SK-N-SH (cell line): ENCODE data around the gene CTXND1. TPM values are rescaled to one million over a fixed set of nuclear protein-coding genes. Genes with fewer than 3 reads are reported as not detected.

ENCODE experiments used
- CTCF ChIA-PET: fragments of 300-600, 350-600 bp; formaldehyde crosslinking; extraction: SDS; loops from one replicate; lab custom pipeline; 2021; lab: Yijun Ruan, JAX
- POLR2A ChIA-PET: fragments of 350-600 bp; sonication (Branson Sonifier 250); formaldehyde crosslinking; extraction: SDS; loops from one replicate; lab custom pipeline; 2020; ENCODE audit warnings: antibody characterized with exemption, inconsistent platforms; lab: Yijun Ruan, JAX
- DNase-seq: peaks from one replicate; pipeline ENCODE4 v3.0.0; 2012
- H2AFZ ChIP-seq: fragments of 200-600 bp; sonication (generic); 2 replicates; pipeline ENCODE4 v1.8.1; 2016; ENCODE audit warnings: antibody characterized with exemption, mild to moderate bottlenecking, low read depth
- H3F3A ChIP-seq: fragments of 200-600 bp; sonication (generic); replicated peaks from 2 replicates; pipeline ENCODE3; 2016; ENCODE audit warnings: antibody characterized with exemption, mild to moderate bottlenecking; ENCODE audit not compliant: insufficient read depth
- H3K27ac ChIP-seq, 2 experiments: fragments of 200-500 bp in 1 of 2; fragments of 200-600 bp in 1 of 2; sonication (Bioruptor generic) in 1 of 2; sonication (generic), shearing (Covaris generic) in 1 of 2; 2 replicates each; pipeline versions ENCODE4 v1.5.1 to v1.6.1; 2014 to 2016; ENCODE audit warnings: low read depth in 2 of 2, inconsistent platforms in 1 of 2, low read length in 1 of 2, mild to moderate bottlenecking in 1 of 2, mixed read lengths in 1 of 2
- H3K27me3 ChIP-seq: fragments of 200-600 bp; sonication (generic), shearing (Covaris generic); 2 replicates; pipeline ENCODE4 v1.6.1; 2016; ENCODE audit warnings: mixed run types; ENCODE audit not compliant: insufficient read depth
- H3K36me3 ChIP-seq, 2 experiments: fragments of 200-500 bp in 1 of 2; fragments of 200-600 bp in 1 of 2; sonication (Bioruptor generic) in 1 of 2; sonication (generic) in 1 of 2; replicated peaks in 1 of 2; 2 replicates each; pipeline versions ENCODE3 to v1.5.1; 2014 to 2016; ENCODE audit warnings: low read length in 1 of 2, mild to moderate bottlenecking in 1 of 2; ENCODE audit not compliant: insufficient read depth in 2 of 2, control insufficient read depth in 1 of 2
- H3K4me1 ChIP-seq, 2 experiments: fragments of 200-500 bp in 1 of 2; fragments of 200-600 bp in 1 of 2; sonication (Bioruptor generic) in 1 of 2; sonication (generic), shearing (Covaris generic) in 1 of 2; 2 replicates each; pipeline versions ENCODE4 v1.5.1 to v1.6.1; 2014 to 2016; ENCODE audit warnings: low read depth in 1 of 2, low read length in 1 of 2, mixed run types in 1 of 2; ENCODE audit not compliant: insufficient read depth in 2 of 2, control insufficient read depth in 1 of 2
- H3K4me2 ChIP-seq: fragments of 200-600 bp; sonication (generic), shearing (Covaris generic); 2 replicates; pipeline ENCODE4 v1.6.1; 2017; ENCODE audit warnings: mixed run types
- H3K4me3 ChIP-seq, 2 experiments: fragments of 200-500 bp in 1 of 2; fragments of 200-600 bp in 1 of 2; sonication (Bioruptor generic) in 1 of 2; sonication (generic), shearing (Covaris generic) in 1 of 2; 2 replicates each; pipeline versions ENCODE4 v1.5.1 to v1.8.1; 2014 to 2016; ENCODE audit warnings: low read depth in 2 of 2, inconsistent platforms in 1 of 2, low read length in 1 of 2, mild to moderate bottlenecking in 1 of 2, mixed read lengths in 1 of 2, moderate library complexity in 1 of 2
- H3K79me2 ChIP-seq: fragments of 200-600 bp; sonication (generic); 2 replicates; pipeline ENCODE4 v1.8.1; 2017; ENCODE audit warnings: mild to moderate bottlenecking; ENCODE audit not compliant: insufficient read depth
- H3K9ac ChIP-seq: fragments of 200-600 bp; sonication (generic); 2 replicates; pipeline ENCODE4 v1.6.1; 2017; ENCODE audit warnings: mixed run types
- H3K9me2 ChIP-seq: fragments of 200-600 bp; sonication (generic); 2 replicates; pipeline ENCODE4 v1.6.1; 2017; ENCODE audit warnings: mixed run types
- H3K9me3 ChIP-seq: fragments of 200-600 bp; sonication (generic); 2 replicates; pipeline ENCODE4 v1.6.1; 2017; ENCODE audit warnings: mixed run types, mild to moderate bottlenecking, moderate library complexity
- H4K20me1 ChIP-seq: fragments of 200-600 bp; sonication (generic); 2 replicates; pipeline ENCODE4 v1.6.1; 2017; ENCODE audit warnings: mild to moderate bottlenecking, mixed run types; ENCODE audit not compliant: insufficient read depth
- CHD2 ChIP-seq: fragments of 150-350 bp; IDR thresholded peaks from 2 replicates; pipeline ENCODE4 v1.6.1; 2018; ENCODE audit warnings: low read length; ENCODE audit not compliant: partially characterized antibody
- EP300 ChIP-seq, 2 experiments: IDR thresholded peaks; 2 replicates each; pipeline versions ENCODE4 v1.4.0 to v1.6.1; 2012; ENCODE audit warnings: borderline replicate concordance in 1 of 2, low read depth in 1 of 2, low read length in 1 of 2
- MXI1 ChIP-seq: IDR thresholded peaks from 2 replicates; pipeline ENCODE4 v1.6.1; 2012; ENCODE audit warnings: mild to moderate bottlenecking, low read depth, low read length, improper control_type of control experiment
- POLR2AphosphoS5 ChIP-seq: IDR thresholded peaks from 2 replicates; pipeline ENCODE4 v1.6.1; 2012; ENCODE audit warnings: low read depth, low read length
- RAD21 ChIP-seq: IDR thresholded peaks from 2 replicates; pipeline ENCODE4 v1.6.1; 2012; ENCODE audit warnings: mild to moderate bottlenecking, low read length
- RXRA ChIP-seq: IDR thresholded peaks from 2 replicates; pipeline ENCODE4 v1.4.0; 2012; ENCODE audit warnings: low read depth, mild to moderate bottlenecking, borderline replicate concordance
- SMC3 ChIP-seq: IDR thresholded peaks from 2 replicates; pipeline ENCODE4 v1.6.1; 2012; ENCODE audit warnings: low read depth, low read length, improper control_type of control experiment
- TAF1 ChIP-seq: IDR thresholded peaks from 2 replicates; pipeline ENCODE4 v1.6.1; 2012; ENCODE audit warnings: low read depth, mild to moderate bottlenecking, low read length, moderate library complexity, borderline replicate concordance
- TCF12 ChIP-seq: IDR thresholded peaks from 2 replicates; pipeline ENCODE4 v1.4.0; 2012
- WGBS: methylation state at CpG from one replicate; pipeline ENCODE4 v1.1.6; 2017; ENCODE audit warnings: low lambda C conversion rate; 5-methylcytosine and 5-hydroxymethylcytosine counted together
- polyA plus RNA-seq, 3 experiments: library from polyadenylated mRNA; depleted of rRNA; stranded (reverse); fragments of >200 nt; gene quantifications; 2 replicates each; pipeline ENCODE4 v1.2.3, GENCODE V29; 2012
- TF ChIP-seq, protein P1 (sequence below): IDR thresholded peaks from 2 replicates; pipeline ENCODE4 v1.6.1; 2012; ENCODE audit warnings: mild to moderate bottlenecking, low read depth, low read length, moderate library complexity

Gene CTXND1
- polyA plus RNA-seq, 1 of the 3 experiments (the other 2 are of a cell fraction) = not detected

DNA sequence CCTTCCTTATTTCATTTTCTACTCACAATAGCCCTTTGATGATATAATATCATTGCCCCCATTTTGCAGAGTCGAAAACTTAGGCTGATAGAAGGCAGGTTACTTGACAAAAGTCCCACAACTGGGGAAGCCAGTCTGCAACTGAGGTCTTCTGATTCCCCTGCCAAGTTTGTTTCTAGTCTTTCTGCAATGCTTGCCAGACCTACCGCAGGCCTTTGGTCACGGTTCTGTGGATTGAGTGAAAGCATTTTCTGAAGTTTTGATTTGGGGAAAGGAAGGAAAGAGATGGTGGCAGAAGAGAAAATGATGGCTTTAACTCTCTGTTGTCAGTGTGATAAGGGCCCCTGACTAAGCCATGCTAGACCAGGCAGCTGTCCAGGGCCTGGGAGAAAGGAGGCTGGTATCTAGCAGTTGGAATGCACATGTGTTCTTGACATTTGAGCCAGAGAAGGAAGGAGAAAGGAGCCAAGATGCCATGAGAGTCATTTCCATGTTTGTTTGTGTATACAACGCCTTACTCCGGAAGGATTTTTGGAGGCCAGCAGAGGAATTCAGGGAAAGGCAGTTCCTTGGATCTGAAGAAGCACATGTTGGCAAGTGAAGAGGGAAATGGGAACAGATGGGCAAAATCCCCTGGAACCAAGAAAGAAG is 69.3 kb downstream of the CTXND1 start:
- WGBS = 86% methylated on average over 5 of the region's 5 CpGs
- H3K27ac ChIP-seq = no peak overlapping the region
- peaks cover 25 to 55% of the 10 kb centered on the region in 2 experiments for H3K36me3 ChIP-seq
- no peaks in the 10 kb centered on the region for H3K27me3 ChIP-seq
- H3K4me3 ChIP-seq = no peak overlapping the region
- POLR2A ChIA-PET = no interaction called here
- no peaks in the 10 kb centered on the region for H4K20me1 ChIP-seq
- DNase-seq = no peak
- no peak overlapping the region for H2AFZ ChIP-seq
- CTCF ChIA-PET = interaction anchor here (0.6 to 1.1 kb wide), 2 partner anchors 10 to 203 kb away, joined by 3 read pairs; no protein-coding TSS in a partner anchor
- peaks cover 10% of the 10 kb centered on the region for H3F3A ChIP-seq
- no peaks in the 10 kb centered on the region for H3K9me3 ChIP-seq
- no peaks in the 10 kb centered on the region for H3K9me2 ChIP-seq
- H3K79me2 ChIP-seq = no peaks in the 10 kb centered on the region
- no peak for TF ChIP-seq TAF1
- TF ChIP-seq, protein P1, sequence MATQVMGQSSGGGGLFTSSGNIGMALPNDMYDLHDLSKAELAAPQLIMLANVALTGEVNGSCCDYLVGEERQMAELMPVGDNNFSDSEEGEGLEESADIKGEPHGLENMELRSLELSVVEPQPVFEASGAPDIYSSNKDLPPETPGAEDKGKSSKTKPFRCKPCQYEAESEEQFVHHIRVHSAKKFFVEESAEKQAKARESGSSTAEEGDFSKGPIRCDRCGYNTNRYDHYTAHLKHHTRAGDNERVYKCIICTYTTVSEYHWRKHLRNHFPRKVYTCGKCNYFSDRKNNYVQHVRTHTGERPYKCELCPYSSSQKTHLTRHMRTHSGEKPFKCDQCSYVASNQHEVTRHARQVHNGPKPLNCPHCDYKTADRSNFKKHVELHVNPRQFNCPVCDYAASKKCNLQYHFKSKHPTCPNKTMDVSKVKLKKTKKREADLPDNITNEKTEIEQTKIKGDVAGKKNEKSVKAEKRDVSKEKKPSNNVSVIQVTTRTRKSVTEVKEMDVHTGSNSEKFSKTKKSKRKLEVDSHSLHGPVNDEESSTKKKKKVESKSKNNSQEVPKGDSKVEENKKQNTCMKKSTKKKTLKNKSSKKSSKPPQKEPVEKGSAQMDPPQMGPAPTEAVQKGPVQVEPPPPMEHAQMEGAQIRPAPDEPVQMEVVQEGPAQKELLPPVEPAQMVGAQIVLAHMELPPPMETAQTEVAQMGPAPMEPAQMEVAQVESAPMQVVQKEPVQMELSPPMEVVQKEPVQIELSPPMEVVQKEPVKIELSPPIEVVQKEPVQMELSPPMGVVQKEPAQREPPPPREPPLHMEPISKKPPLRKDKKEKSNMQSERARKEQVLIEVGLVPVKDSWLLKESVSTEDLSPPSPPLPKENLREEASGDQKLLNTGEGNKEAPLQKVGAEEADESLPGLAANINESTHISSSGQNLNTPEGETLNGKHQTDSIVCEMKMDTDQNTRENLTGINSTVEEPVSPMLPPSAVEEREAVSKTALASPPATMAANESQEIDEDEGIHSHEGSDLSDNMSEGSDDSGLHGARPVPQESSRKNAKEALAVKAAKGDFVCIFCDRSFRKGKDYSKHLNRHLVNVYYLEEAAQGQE = peak; percentile 77; the same call in 1 of the 2 replicates
- peak; percentile 21; the same call in 1 of the 2 replicates for TF ChIP-seq TCF12
- TF ChIP-seq CHD2 = no peak
- TF ChIP-seq EP300 (IDR thresholded peaks at IDR 0.05; ENCODE audit: borderline replicate concordance in 1 of 2, low read depth in 1 of 2, low read length in 1 of 2) = no peak
- no peak for TF ChIP-seq RXRA
- TF ChIP-seq MXI1 = no peak
- TF ChIP-seq SMC3 = no peak
- no peak for TF ChIP-seq RAD21
- TF ChIP-seq, all 33 proteins: peak for 2
- Histone ChIP-seq H3K4me1 (peaks cover 0 to 6% of the 10 kb centered on the region in 2 experiments; a peak in 1 of 4 replicates), H3K4me2 (no peak overlapping the region), H3K9ac (no peak overlapping the region)

DNA sequence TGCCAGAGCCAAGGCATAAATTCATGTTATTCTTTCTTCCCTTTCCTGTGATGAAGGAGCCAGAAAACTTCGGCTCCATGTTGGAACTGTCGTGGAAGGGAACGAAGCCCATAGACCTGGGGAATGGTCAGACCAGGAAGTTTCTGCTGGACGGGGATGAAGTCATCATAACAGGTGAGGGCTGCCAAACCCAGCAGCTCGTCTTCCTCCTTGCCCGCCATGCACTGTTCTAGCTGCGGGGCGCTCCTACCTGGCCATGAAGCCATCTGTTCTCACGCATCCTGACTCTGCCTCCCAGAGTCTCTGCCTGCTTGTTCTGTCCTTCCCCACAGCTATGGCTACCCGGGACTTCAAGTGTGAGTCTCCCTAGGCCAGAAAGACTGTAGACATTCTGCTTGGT is 71.0 kb downstream of the CTXND1 start:
- Histone ChIP-seq H3K79me2 (no peaks in the 10 kb centered on the region), H3K4me3 (no peak overlapping the region), H3K9me2 (no peaks in the 10 kb centered on the region), H3K9ac (no peak overlapping the region), H3K9me3 (no peaks in the 10 kb centered on the region), H3K27ac (no peak overlapping the region), H2AFZ (no peak overlapping the region)
- TF ChIP-seq RXRA (no peak), POLR2AphosphoS5 (no peak)
- TF ChIP-seq, all 33 proteins: peak for 0
- 87% methylated on average over 8 of the region's 10 CpGs for WGBS
- Histone ChIP-seq H3K4me2 (no peak overlapping the region), H3K4me1 (peaks cover 0 to 6% of the 10 kb centered on the region in 2 experiments; a peak in 1 of 4 replicates), H3K36me3 (peaks cover 28 to 38% of the 10 kb centered on the region in 2 experiments), H4K20me1 (no peaks in the 10 kb centered on the region), H3K27me3 (no peaks in the 10 kb centered on the region), H3F3A (peaks cover 10% of the 10 kb centered on the region)
- no peak for DNase-seq
- CTCF ChIA-PET = no interaction called here
- POLR2A ChIA-PET = no interaction called here
